Spleen (tissue), 7 donors: ENCODE data around the gene RGPD6.
"Not testable (repeated sequence)": the region's sequence is repeated elsewhere in the genome, so short reads cannot be mapped to it uniquely, and the experiment has no call there.

Source experiments
- CTCF ChIP-seq, 11 experiments: fragments of 200-600 bp in 7 of 11; fragments of 450-650 bp in 4 of 11; sonication (generic) in 4 of 11; IDR thresholded peaks in 8 of 11; conservative IDR thresholded peaks in 3 of 11; 1 replicate in 7 of 11; 2 replicates in 4 of 11; pipeline versions ENCODE4 v1.4.0 to v1.8.0; 2016 to 2021; ENCODE audit warnings: antibody characterized with exemption in 11 of 11, inconsistent platforms in 4 of 11, mild to moderate bottlenecking in 1 of 11
- POLR2A ChIP-seq, 3 donors: fragments of 450-650 bp; IDR thresholded peaks; one replicate each; pipeline ENCODE4 v1.5.1; 2017; ENCODE audit warnings: antibody characterized with exemption in 3 of 3, mild to moderate bottlenecking in 1 of 3
- donor health status: DM: no; HTN: no; CAD: no; lungs with moderate emphysema.
- donor health status: DM: no; HTN: no; CAD: no.
- donor health status: DM: no; HTN: no; CAD: no.

GRCh38 chr2:110619326-110619939 lies 42.4 kb upstream of the RGPD6 start:
- TF ChIP-seq CTCF (IDR thresholded peaks at IDR 0.05 in 8 of 11, conservative IDR thresholded peaks at IDR 0.05 in 3 of 11); POLR2A (IDR thresholded peaks at IDR 0.05): not testable (repeated sequence)
